ENCODE results near the gene MROH9.

- TF ChIP-seq, protein P1, sequence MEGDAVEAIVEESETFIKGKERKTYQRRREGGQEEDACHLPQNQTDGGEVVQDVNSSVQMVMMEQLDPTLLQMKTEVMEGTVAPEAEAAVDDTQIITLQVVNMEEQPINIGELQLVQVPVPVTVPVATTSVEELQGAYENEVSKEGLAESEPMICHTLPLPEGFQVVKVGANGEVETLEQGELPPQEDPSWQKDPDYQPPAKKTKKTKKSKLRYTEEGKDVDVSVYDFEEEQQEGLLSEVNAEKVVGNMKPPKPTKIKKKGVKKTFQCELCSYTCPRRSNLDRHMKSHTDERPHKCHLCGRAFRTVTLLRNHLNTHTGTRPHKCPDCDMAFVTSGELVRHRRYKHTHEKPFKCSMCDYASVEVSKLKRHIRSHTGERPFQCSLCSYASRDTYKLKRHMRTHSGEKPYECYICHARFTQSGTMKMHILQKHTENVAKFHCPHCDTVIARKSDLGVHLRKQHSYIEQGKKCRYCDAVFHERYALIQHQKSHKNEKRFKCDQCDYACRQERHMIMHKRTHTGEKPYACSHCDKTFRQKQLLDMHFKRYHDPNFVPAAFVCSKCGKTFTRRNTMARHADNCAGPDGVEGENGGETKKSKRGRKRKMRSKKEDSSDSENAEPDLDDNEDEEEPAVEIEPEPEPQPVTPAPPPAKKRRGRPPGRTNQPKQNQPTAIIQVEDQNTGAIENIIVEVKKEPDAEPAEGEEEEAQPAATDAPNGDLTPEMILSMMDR (IDR thresholded peaks at IDR 0.05) = no peak
- no peak for TF ChIP-seq POLR2A (IDR thresholded peaks at IDR 0.05)
Measured at GRCh38 chr1:170959385-170959784, 24.1 kb downstream of the MROH9 start.
